Vagina (tissue), 2 donors: ENCODE results near the gene GOLT1A.

ENCODE experiments used
- POLR2A ChIP-seq, 2 donors: fragments of 450-650 bp; IDR thresholded peaks; one replicate each; pipeline ENCODE4 v1.6.1; 2017; ENCODE audit warnings: antibody characterized with exemption in 2 of 2, mild to moderate bottlenecking in 2 of 2, moderate library complexity in 2 of 2
- POLR2AphosphoS5 ChIP-seq, 2 donors: sonication (generic); formaldehyde crosslinking; IDR thresholded peaks; one replicate each; pipeline ENCODE4 v1.9.0; 2017; ENCODE audit warnings: antibody characterized with exemption in 2 of 2, mild to moderate bottlenecking in 2 of 2, low read depth in 1 of 2; ENCODE audit not compliant: insufficient read depth in 1 of 2
- TF ChIP-seq, protein P1 (sequence below), 3 experiments: fragments of 450-650 bp in 2 of 3; fragments of 200-600 bp in 1 of 3; sonication (generic) in 1 of 3; IDR thresholded peaks; one replicate each; pipeline ENCODE4 v1.5.1; 2017 to 2019; ENCODE audit warnings: antibody characterized with exemption in 3 of 3, mild to moderate bottlenecking in 2 of 3, moderate library complexity in 2 of 3

DNA sequence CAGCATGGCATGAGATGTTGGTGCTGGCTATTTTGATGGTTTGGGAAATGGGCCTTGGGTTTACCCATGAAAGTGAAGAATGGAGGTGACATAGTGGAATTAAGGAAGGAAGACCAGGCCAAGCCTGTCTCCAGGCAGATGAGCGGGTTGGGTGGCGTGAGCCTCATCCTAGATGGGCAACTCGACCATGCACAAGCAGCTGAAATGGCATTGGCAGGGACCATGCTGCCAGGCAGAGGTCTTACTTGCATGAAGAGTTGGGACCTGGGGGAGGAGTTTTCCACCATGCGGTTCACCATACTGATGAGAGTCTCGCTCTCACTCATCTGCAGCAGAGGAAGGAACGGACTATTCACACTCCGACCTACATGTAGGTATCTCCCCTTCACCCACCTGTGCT is 37.5 kb upstream of the GOLT1A start:
- TF ChIP-seq, protein P1, sequence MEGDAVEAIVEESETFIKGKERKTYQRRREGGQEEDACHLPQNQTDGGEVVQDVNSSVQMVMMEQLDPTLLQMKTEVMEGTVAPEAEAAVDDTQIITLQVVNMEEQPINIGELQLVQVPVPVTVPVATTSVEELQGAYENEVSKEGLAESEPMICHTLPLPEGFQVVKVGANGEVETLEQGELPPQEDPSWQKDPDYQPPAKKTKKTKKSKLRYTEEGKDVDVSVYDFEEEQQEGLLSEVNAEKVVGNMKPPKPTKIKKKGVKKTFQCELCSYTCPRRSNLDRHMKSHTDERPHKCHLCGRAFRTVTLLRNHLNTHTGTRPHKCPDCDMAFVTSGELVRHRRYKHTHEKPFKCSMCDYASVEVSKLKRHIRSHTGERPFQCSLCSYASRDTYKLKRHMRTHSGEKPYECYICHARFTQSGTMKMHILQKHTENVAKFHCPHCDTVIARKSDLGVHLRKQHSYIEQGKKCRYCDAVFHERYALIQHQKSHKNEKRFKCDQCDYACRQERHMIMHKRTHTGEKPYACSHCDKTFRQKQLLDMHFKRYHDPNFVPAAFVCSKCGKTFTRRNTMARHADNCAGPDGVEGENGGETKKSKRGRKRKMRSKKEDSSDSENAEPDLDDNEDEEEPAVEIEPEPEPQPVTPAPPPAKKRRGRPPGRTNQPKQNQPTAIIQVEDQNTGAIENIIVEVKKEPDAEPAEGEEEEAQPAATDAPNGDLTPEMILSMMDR (IDR thresholded peaks at IDR 0.05) = no peak
- TF ChIP-seq POLR2A (IDR thresholded peaks at IDR 0.05) = no peak
- no peak for TF ChIP-seq POLR2AphosphoS5 (IDR thresholded peaks at IDR 0.05; ENCODE audit: insufficient read depth in 1 of 2, low read depth in 1 of 2)
